Fibroblast of gingiva (primary cell): ENCODE measurements around the gene NLRC3.
"Not testable (repeated sequence)": the region's sequence is repeated elsewhere in the genome, so short reads cannot be mapped to it uniquely, and the experiment has no call there.

ENCODE experiments used
- DNase-seq: peaks from one replicate; pipeline ENCODE4 v3.0.0-alpha.2; 2011; ENCODE audit warnings: low read depth

NLRC3 gene

DNA sequence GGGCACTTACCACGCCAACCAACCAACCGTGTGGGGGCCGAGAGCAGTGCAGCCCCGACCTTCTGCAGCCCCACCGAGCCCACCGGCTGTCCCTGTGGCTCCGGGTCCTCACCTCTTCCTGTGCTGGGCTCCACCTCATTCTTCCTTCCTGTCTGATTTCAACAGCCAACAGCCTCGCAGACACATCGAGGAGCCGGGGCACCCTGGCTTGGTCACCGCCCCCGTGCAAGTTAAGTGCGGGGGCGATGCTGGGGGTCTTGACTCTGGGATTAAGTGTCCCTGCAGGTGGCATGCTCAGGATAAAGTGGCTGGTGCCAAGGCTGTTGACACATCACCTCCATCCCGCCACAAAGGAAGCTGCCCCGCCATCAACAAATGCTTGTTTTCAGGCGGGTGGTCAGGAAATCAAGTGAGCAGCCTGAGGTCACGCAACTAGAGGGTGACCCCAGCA is at the start of gene NLRC3:
NLRC3 (minus strand) TSS at position 102 of the 451 bp plus-strand sequence. CDS start 12,367 bp downstream, outside the sequence.
- DNase-seq, result no peak

GRCh38 chr16:3625911-3626732 is 48.9 kb upstream of the NLRC3 start:
- no peak for DNase-seq

GRCh38 chr16:3625331-3625730 is 48.1 kb upstream of the NLRC3 start:
- no peak for DNase-seq

DNA sequence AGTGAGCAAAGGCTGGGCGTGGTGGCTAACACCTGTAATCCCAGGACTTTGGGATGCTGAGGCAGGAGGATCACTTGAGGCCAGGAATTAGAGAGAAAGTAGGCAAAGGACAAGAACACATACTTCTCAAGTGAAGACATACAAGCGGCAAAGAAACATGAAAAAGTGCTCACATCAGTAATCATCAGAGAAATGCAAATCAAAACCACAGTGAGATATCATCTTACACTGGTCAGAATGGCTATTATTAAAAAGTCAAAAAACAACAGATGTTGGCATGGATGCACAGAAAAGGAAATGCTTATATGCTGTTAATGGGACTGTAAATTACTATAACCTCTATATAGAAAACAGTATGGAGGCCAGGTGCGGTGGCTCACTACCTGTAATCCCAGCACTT is 46.4 kb upstream of the NLRC3 start:
- DNase-seq, result peak; percentile 48

GRCh38 chr16:3618769-3619141 is 41.6 kb upstream of the NLRC3 start:
- DNase-seq, result no peak

DNA sequence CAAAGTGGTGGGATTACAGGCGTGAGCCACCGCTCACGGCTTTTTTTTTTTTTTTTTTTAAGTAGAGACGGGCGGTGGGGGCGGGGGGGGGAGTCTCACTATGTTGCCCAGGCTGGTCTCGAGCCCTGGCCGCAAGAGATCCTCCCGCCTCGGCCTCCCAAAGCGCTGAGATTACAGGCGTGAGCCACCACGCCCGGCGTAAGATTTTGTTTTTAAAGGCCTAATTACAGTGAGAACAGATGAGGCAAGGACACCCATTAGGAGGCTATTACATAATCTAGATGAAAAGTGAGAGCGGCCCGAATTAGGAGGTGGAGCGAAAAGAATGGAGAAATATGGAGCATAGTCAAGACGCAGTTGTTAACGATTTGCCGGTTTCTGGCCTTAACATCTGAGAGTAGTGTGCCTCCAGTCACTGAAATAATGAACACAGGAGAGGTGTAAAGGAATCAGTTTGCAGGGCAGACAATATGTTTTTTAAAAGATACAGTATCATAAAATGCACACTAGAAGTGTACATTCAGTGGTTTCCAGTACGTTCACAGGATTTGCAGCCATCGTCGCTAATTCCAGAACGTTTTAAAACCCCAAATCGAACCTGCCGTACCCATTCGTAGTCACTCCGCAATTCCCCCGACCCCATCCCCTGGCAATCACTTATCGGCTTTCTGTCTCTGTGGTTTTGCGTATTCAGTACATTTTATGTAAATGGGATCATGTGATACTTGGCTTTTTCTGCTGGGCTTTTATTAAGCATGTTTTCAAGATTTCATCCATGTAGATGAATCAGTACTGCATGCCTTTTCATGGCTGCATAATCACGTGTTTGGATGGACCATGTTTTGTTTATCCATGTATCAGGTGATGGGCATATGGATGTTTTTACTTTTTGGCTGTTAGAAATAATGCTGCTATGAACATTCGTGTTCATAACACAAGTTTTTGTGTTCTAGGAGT is 35.6 kb upstream of the NLRC3 start:
- DNase-seq, result no peak

- peak; percentile 85 for DNase-seq
Measured at GRCh38 chr16:3611146-3611975, 34.2 kb upstream of the NLRC3 start, which contains the start of gene SLX4. Gene SLX4, minus strand, starts transcription at chr16:3611606. Its CDS starts 2,642 bp downstream, at chr16:3608964.

GRCh38 chr16:3610698-3611145 is 33.5 kb upstream of the NLRC3 start:
- no peak for DNase-seq

GRCh38 chr16:3609895-3610697 is 32.9 kb upstream of the NLRC3 start:
- no peak for DNase-seq

GRCh38 chr16:3608976-3609375 is 31.8 kb upstream of the NLRC3 start:
- DNase-seq, result not testable (repeated sequence)

DNA sequence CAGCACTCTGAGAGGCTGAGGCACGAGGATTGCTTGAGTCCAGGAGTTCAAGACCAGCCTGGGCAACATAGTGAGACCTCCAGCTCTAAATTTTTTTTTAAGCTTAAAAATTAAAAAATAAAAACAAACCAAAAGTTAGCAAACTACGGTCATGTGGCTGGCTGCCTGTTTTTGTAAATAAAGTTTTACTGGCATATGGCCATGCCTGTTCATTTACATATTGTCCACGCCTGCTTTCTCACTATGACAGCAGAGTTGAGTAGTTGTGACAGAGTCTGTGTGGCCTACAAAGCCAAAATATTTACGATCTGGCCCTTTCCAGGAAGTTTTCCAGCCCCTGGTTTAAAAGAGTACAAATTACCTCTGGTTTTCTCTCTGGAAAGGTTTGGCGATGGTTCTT is 30.9 kb upstream of the NLRC3 start:
- no peak for DNase-seq

- no peak for DNase-seq
Measured at GRCh38 chr16:3607634-3608033, 30.4 kb upstream of the NLRC3 start.

- no peak for DNase-seq
Measured at GRCh38 chr16:3607161-3607560, 30.0 kb upstream of the NLRC3 start.

GRCh38 chr16:3606441-3606840 is 29.2 kb upstream of the NLRC3 start:
- no peak for DNase-seq

- no peak for DNase-seq
Measured at GRCh38 chr16:3602320-3602653, 25.1 kb upstream of the NLRC3 start.

DNA sequence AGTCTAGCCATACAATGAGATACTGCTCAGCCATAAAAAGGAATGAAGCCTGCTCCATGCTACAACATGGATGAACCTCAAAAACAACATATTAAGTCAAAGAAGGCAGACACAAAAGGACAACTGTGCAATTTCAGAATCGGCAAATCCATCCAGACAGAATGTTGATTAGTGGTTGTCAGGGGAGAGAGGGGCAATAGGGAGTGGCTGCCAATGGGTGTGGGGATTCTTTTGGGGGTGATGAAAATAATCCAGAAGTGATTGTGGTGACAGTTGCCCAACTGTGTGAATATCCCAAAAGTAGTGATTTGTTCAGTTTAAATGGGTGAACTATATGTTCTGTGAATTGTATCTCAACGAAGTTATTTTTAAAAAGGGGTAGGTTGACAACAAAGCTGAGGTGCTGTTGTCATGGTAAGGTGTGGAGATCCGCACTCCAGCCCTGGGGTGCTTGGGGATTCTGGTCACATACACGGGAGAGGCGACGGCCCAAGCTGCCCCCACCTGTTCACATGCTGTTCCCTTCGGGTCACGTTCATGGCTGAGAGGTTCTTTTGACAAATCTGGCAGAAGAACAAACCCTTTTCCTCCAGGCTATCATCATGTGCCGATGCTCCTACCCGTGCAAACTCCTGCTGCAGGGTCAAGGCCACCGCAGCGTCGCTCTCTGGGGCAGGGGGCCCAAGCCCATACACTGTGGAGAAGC is 24.6 kb upstream of the NLRC3 start:
- no peak for DNase-seq

DNA sequence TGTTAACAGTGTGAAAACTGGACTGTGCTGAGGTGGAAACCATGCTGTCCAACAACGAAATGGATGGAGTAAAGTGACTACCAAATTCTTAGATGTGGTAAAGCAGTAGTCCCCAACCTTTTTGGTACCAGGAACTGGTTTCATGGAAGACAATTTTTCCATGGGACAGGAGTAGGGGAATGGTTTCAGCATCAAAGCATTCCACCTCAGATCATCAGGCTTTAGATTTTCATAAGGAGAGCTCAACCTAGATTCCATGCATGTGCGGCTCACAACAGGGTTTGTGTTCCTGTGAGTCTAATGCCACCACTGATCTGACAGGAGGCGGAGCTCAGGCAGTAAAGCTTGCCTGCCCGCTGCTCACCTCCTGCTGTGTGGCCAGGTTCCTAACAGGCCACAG is 22.7 kb upstream of the NLRC3 start:
- DNase-seq, result no peak

- DNase-seq, result no peak
Measured at GRCh38 chr16:3599121-3599520, 21.9 kb upstream of the NLRC3 start.

DNA sequence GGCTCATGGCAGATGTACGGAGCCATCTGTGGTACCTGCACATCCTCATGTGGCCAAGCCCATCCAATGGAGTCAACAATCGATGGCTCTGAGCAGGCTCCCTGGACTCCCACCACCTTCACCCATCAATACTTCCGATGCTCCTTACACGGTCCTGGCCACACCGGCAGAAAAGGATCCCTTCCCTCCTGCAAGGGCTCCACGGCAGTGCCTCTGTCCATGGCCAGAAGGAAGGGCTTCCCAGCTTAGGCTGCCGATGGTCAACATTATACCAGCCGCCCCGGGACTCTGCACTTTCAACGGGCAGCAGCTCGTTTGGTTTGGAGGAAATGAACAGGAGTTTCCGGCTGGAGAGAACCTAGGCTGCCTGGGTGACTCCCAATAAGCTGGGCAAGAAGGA is 21.0 kb upstream of the NLRC3 start:
- DNase-seq, result no peak

GRCh38 chr16:3597676-3598075 is 20.5 kb upstream of the NLRC3 start:
- no peak for DNase-seq
